HL-60 (cell line): ENCODE data around the gene SP9.

Experiments
- DNase-seq, 2 experiments: peaks; one replicate each; pipeline ENCODE4 v3.0.0-alpha.2; 2010 to 2020; ENCODE audit warnings: low read depth in 1 of 2, low spot score in 1 of 2
- H3K27ac ChIP-seq: fragments of 250-450 bp; sonication (Bioruptor Pico); replicated peaks from 2 replicates; pipeline ENCODE4 v1.5.1; 2020; ENCODE audit warnings: mild to moderate bottlenecking, moderate library complexity
- H3K27me3 ChIP-seq: fragments of 250-450 bp; sonication (Bioruptor Pico); 2 replicates; pipeline ENCODE4 v1.5.1; 2021; ENCODE audit warnings: mild to moderate bottlenecking, moderate library complexity; ENCODE audit not compliant: insufficient read depth, poor library complexity, severe bottlenecking
- H3K4me3 ChIP-seq: replicated peaks from 2 replicates; pipeline ENCODE4 v1.5.1; 2011; ENCODE audit warnings: mild to moderate bottlenecking, control low read depth, low read length; ENCODE audit not compliant: insufficient read depth
- CTCF ChIP-seq: IDR thresholded peaks from one replicate; pipeline ENCODE4 v1.5.1; 2011; ENCODE audit warnings: low read length, control low read depth, inconsistent platforms; ENCODE audit not compliant: insufficient read depth
- GABPA ChIP-seq: IDR thresholded peaks from 2 replicates; pipeline ENCODE4 v1.6.1; 2012; ENCODE audit warnings: low read depth
- POLR2AphosphoS5 ChIP-seq: IDR thresholded peaks from 2 replicates; pipeline ENCODE4 v1.6.1; 2012; ENCODE audit warnings: low read depth
- SPI1 ChIP-seq: IDR thresholded peaks from 2 replicates; pipeline ENCODE4 v1.6.1; 2012; ENCODE audit warnings: low read depth, mild to moderate bottlenecking, borderline replicate concordance
- TF ChIP-seq, protein P1 (sequence below): IDR thresholded peaks from 2 replicates; pipeline ENCODE4 v1.6.1; 2012; ENCODE audit warnings: low read depth; ENCODE audit not compliant: insufficient replicate concordance

Gene SP9

DNA sequence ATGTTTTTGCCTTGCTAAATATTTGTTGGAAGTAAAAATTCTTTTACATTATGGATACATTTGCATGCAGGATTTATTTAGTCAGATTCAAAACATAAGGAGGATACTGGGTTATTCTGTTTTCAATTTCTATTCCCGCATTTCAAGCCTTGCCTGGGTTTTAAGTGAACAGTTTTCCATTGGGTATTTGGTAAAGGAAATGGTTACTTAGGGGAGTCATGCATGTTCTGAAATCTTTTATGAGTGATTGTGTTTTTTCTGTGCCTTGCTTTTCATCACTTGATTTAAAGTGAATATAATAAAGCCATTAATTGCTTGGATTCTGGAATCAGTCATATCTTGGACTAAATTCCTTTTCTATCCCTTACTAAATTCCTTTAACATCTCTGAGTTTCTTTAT is 12.0 kb upstream of the SP9 start:
- H3K4me3 ChIP-seq: no peak overlapping the region
- TF ChIP-seq, protein P1, sequence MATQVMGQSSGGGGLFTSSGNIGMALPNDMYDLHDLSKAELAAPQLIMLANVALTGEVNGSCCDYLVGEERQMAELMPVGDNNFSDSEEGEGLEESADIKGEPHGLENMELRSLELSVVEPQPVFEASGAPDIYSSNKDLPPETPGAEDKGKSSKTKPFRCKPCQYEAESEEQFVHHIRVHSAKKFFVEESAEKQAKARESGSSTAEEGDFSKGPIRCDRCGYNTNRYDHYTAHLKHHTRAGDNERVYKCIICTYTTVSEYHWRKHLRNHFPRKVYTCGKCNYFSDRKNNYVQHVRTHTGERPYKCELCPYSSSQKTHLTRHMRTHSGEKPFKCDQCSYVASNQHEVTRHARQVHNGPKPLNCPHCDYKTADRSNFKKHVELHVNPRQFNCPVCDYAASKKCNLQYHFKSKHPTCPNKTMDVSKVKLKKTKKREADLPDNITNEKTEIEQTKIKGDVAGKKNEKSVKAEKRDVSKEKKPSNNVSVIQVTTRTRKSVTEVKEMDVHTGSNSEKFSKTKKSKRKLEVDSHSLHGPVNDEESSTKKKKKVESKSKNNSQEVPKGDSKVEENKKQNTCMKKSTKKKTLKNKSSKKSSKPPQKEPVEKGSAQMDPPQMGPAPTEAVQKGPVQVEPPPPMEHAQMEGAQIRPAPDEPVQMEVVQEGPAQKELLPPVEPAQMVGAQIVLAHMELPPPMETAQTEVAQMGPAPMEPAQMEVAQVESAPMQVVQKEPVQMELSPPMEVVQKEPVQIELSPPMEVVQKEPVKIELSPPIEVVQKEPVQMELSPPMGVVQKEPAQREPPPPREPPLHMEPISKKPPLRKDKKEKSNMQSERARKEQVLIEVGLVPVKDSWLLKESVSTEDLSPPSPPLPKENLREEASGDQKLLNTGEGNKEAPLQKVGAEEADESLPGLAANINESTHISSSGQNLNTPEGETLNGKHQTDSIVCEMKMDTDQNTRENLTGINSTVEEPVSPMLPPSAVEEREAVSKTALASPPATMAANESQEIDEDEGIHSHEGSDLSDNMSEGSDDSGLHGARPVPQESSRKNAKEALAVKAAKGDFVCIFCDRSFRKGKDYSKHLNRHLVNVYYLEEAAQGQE: no peak
- TF ChIP-seq POLR2AphosphoS5 (no peak), SPI1 (no peak), GABPA (no peak), CTCF (no peak)
- DNase-seq: no peak
- H3K27ac ChIP-seq: no peak overlapping the region
- H3K27me3 ChIP-seq: peaks cover 27% of the 10 kb centered on the region

GRCh38 chr2:174324530-174324929 is 10.2 kb upstream of the SP9 start:
- Histone ChIP-seq H3K27ac (no peak overlapping the region), H3K4me3 (no peak overlapping the region), H3K27me3 (peaks cover 43% of the 10 kb centered on the region)
- DNase-seq: no peak
- no peak for TF ChIP-seq POLR2AphosphoS5
- TF ChIP-seq GABPA: no peak
- no peak for TF ChIP-seq SPI1
- TF ChIP-seq, protein P1: no peak
- no peak for TF ChIP-seq CTCF

- Histone ChIP-seq H3K4me3 (peak overlapping the region; percentile 48), H3K27ac (no peak overlapping the region), H3K27me3 (peaks cover 49% of the 10 kb centered on the region)
- TF ChIP-seq GABPA (no peak), SPI1 (peak; percentile 54; the same call in 1 of the 2 replicates)
- TF ChIP-seq, protein P1: no peak
- no peak for DNase-seq
Measured at GRCh38 chr2:174325373-174326160, 9.2 kb upstream of the SP9 start.
